WTC11 (cell line): ENCODE results near the gene ASIC2. TPM values are rescaled to one million over a fixed set of nuclear protein-coding genes. Genes with fewer than 3 reads are reported as not detected.

Experiments
- ATAC-seq: fragments of 200-7000 bp; cut with Tn5 transposase; 2 replicates; pipeline ENCODE4 v1.10.0; 2021; ENCODE audit warnings: mild to moderate bottlenecking, moderate library complexity
- CTCF ChIA-PET: fragments of 300-600 bp; sonication (Branson Sonifier 250); formaldehyde crosslinking; loops from one replicate; lab custom pipeline; 2021; ENCODE audit warnings: antibody characterized with exemption; lab: Charles Lee
- POLR2A ChIA-PET: fragments of 350-600 bp; sonication (Branson Sonifier 250); formaldehyde crosslinking; loops from one replicate; lab custom pipeline; 2021; ENCODE audit warnings: antibody characterized with exemption; lab: Charles Lee
- DNase-seq: peaks from one replicate; pipeline ENCODE4 v3.0.0; 2021; ENCODE audit warnings: low spot score
- H3K27ac Mint-ChIP-seq: 2 replicates; pipeline ENCODE4 v1.8.0; 2021; ENCODE audit warnings: mixed read lengths
- H3K27me3 Mint-ChIP-seq: 2 replicates; pipeline ENCODE4 v1.8.0; 2021; ENCODE audit warnings: low read depth, mild to moderate bottlenecking, moderate library complexity, mixed read lengths
- H3K36me3 Mint-ChIP-seq: 2 replicates; pipeline ENCODE4 v1.8.0; 2021; ENCODE audit warnings: mixed read lengths
- H3K4me1 Mint-ChIP-seq: 2 replicates; pipeline ENCODE4 v1.8.0; 2022; ENCODE audit warnings: mixed read lengths
- H3K4me3 Mint-ChIP-seq: 2 replicates; pipeline ENCODE4 v1.8.0; 2021; ENCODE audit warnings: mild to moderate bottlenecking, moderate library complexity, mixed read lengths
- H3K9me3 Mint-ChIP-seq: 2 replicates; pipeline ENCODE4 v1.8.0; 2021; ENCODE audit warnings: mixed read lengths
- ARID4B ChIP-seq: sonication (generic); formaldehyde crosslinking; IDR thresholded peaks from 2 replicates; pipeline ENCODE4 v1.8.0; 2023; ENCODE audit warnings: missing genetic modification reagents, mild to moderate bottlenecking, borderline replicate concordance
- ETV6 ChIP-seq: sonication (generic); formaldehyde crosslinking; IDR thresholded peaks from 2 replicates; pipeline ENCODE4 v1.8.1; 2022; ENCODE audit warnings: mild to moderate bottlenecking, missing genetic modification reagents
- FOXP1 ChIP-seq: sonication (generic); formaldehyde crosslinking; IDR thresholded peaks from 2 replicates; pipeline ENCODE4 v1.8.0; 2022; ENCODE audit warnings: missing genetic modification reagents, mild to moderate bottlenecking, moderate library complexity, borderline replicate concordance
- GRHL2 ChIP-seq: fragments of 250-450 bp; sonication (Bioruptor Pico); IDR thresholded peaks from 2 replicates; pipeline ENCODE4 v1.8.0; 2022; ENCODE audit warnings: mild to moderate bottlenecking, moderate library complexity; ENCODE audit not compliant: insufficient replicate concordance, severe bottlenecking
- JAZF1 ChIP-seq: fragments of 250-450 bp; sonication (Bioruptor Pico); IDR thresholded peaks from 2 replicates; pipeline ENCODE4 v1.9.0; 2021; ENCODE audit warnings: moderate library complexity, mild to moderate bottlenecking, inconsistent platforms
- JUN ChIP-seq: sonication (generic); formaldehyde crosslinking; IDR thresholded peaks from 2 replicates; pipeline ENCODE4 v1.8.0; 2023; ENCODE audit warnings: mild to moderate bottlenecking, missing genetic modification reagents
- KAT7 ChIP-seq: sonication (generic); formaldehyde crosslinking; IDR thresholded peaks from 2 replicates; pipeline ENCODE4 v1.8.1; 2023; ENCODE audit warnings: missing genetic modification reagents, mild to moderate bottlenecking, borderline replicate concordance
- MAX ChIP-seq: sonication (generic); formaldehyde crosslinking; IDR thresholded peaks from 2 replicates; pipeline ENCODE4 v1.8.0; 2022; ENCODE audit warnings: mild to moderate bottlenecking, missing genetic modification reagents
- MXD4 ChIP-seq: fragments of 250-450 bp; sonication (Bioruptor Pico); IDR thresholded peaks from 2 replicates; pipeline ENCODE4 v1.8.0; 2021; ENCODE audit warnings: mild to moderate bottlenecking, moderate library complexity, borderline replicate concordance
- TCF7 ChIP-seq: sonication (generic); formaldehyde crosslinking; IDR thresholded peaks from 2 replicates; pipeline ENCODE4 v1.8.0; 2022; ENCODE audit warnings: mild to moderate bottlenecking, low read depth, missing genetic modification reagents, moderate library complexity
- USF1 ChIP-seq: sonication (generic); formaldehyde crosslinking; IDR thresholded peaks from 2 replicates; pipeline ENCODE4 v1.8.0; 2022; ENCODE audit warnings: mild to moderate bottlenecking, missing genetic modification reagents
- ZMAT4 ChIP-seq: fragments of 250-450 bp; sonication (Bioruptor Pico); IDR thresholded peaks from 2 replicates; pipeline ENCODE4 v1.9.0; 2021; ENCODE audit warnings: mild to moderate bottlenecking
- ZNF281 ChIP-seq: sonication (generic); formaldehyde crosslinking; IDR thresholded peaks from 2 replicates; pipeline ENCODE4 v1.8.0; 2023; ENCODE audit warnings: mild to moderate bottlenecking, missing genetic modification reagents
- ZNF425 ChIP-seq: fragments of 250-450 bp; sonication (Bioruptor Pico); conservative IDR thresholded peaks from 2 replicates; pipeline ENCODE4 v1.9.0; 2021; ENCODE audit warnings: mild to moderate bottlenecking
- ZSCAN18 ChIP-seq: fragments of 250-450 bp; sonication (Bioruptor Pico); IDR thresholded peaks from 2 replicates; pipeline ENCODE4 v2.1.2; 2022; ENCODE audit warnings: mild to moderate bottlenecking, moderate library complexity
- total RNA-seq: library from RNA; stranded (reverse); gene quantifications from 3 replicates; pipeline ENCODE4 v1.2.3, GENCODE V29; 2021

The ASIC2 gene
- total RNA-seq, 1 experiment from 2014 or later, result 2.7 TPM

GRCh38 chr17:32976605-32977004 is 316.5 kb downstream of the ASIC2 start:
- no peaks in the 10 kb centered on the region for H3K4me1 Mint-ChIP-seq
- ChIA-PET POLR2A (no interaction called here), CTCF (interaction anchor here (0.8 to 1.1 kb wide), 4 partner anchors 34 to 539 kb away, joined by 3 read pairs; no protein-coding TSS in a partner anchor)
- ATAC-seq, result no peak
- H3K36me3 Mint-ChIP-seq, result peaks cover 7% of the 10 kb centered on the region
- H3K27ac Mint-ChIP-seq, result no peak overlapping the region
- peaks cover 11% of the 10 kb centered on the region for H3K27me3 Mint-ChIP-seq
- TF ChIP-seq JAZF1 (CRISPR knock-in tag), result no peak
- TF ChIP-seq USF1 (CRISPR knock-in tag), result no peak
- H3K4me3 Mint-ChIP-seq, result no peak overlapping the region
- no peak for DNase-seq
- H3K9me3 Mint-ChIP-seq, result peaks cover 27% of the 10 kb centered on the region

GRCh38 chr17:32976131-32976530 is 317.0 kb downstream of the ASIC2 start:
- no peaks in the 10 kb centered on the region for H3K4me1 Mint-ChIP-seq
- CTCF ChIA-PET, result interaction anchor here (0.8 to 1.2 kb wide), 5 partner anchors 22 to 539 kb away, joined by 3 to 6 read pairs (median 3); no protein-coding TSS in a partner anchor
- POLR2A ChIA-PET, result no interaction called here
- H3K4me3 Mint-ChIP-seq, result no peak overlapping the region
- peaks cover 3% of the 10 kb centered on the region for H3K36me3 Mint-ChIP-seq
- no peak for TF ChIP-seq MAX
- TF ChIP-seq ZSCAN18 (CRISPR knock-in tag), result no peak
- no peak for TF ChIP-seq JUN (CRISPR knock-in tag)
- no peak for TF ChIP-seq ARID4B
- TF ChIP-seq MXD4 (CRISPR knock-in tag), result no peak
- no peak for TF ChIP-seq GRHL2 (CRISPR knock-in tag)
- TF ChIP-seq ETV6 (CRISPR knock-in tag), result no peak
- no peak for TF ChIP-seq TCF7
- TF ChIP-seq ZMAT4, result no peak
- TF ChIP-seq ZNF425 (CRISPR knock-in tag), result no peak
- TF ChIP-seq ZNF281, result no peak
- TF ChIP-seq FOXP1, result no peak
- no peak for TF ChIP-seq USF1 (CRISPR knock-in tag)
- no peak for TF ChIP-seq KAT7 (CRISPR knock-in tag)
- no peak for DNase-seq
- ATAC-seq, result no peak
- peaks cover 23% of the 10 kb centered on the region for H3K9me3 Mint-ChIP-seq
- H3K27me3 Mint-ChIP-seq, result peaks cover 7% of the 10 kb centered on the region
- H3K27ac Mint-ChIP-seq, result no peak overlapping the region
